Right cardiac atrium (tissue), 5 donors: ENCODE data around the gene PCBP3. TPM values are rescaled to one million over a fixed set of nuclear protein-coding genes. Genes with fewer than 3 reads are reported as not detected.
"Not testable (repeated sequence)": the region's sequence is repeated elsewhere in the genome, so short reads cannot be mapped to it uniquely, and the experiment has no call there.

Experiments used
- ATAC-seq, 2 donors: fragments of 200-7000 bp; cut with Tn5 transposase; one replicate each; pipeline versions ENCODE4 v1.8.0 to v1.9.1; 2020; ENCODE audit warnings: moderate library complexity in 2 of 2, mild to moderate bottlenecking in 1 of 2
- DNase-seq, 3 donors: peaks; one replicate each; pipeline ENCODE4 v3.0.0-alpha.2; 2020
- H3K27ac ChIP-seq: one replicate; pipeline ENCODE4 v1.5.1; 2013; ENCODE audit warnings: mild to moderate bottlenecking, low read length, control low read depth, moderate library complexity
- H3K27me3 ChIP-seq: one replicate; pipeline ENCODE4 v1.6.1; 2013; ENCODE audit not compliant: control insufficient read depth, insufficient read depth
- H3K4me1 ChIP-seq: one replicate; pipeline ENCODE4 v1.6.1; 2013; ENCODE audit warnings: low read length; ENCODE audit not compliant: control insufficient read depth, insufficient read depth
- H3K4me3 ChIP-seq: one replicate; pipeline ENCODE4 v1.5.1; 2013; ENCODE audit warnings: low read length, control low read depth
- H3K9me3 ChIP-seq: one replicate; pipeline ENCODE4 v1.6.1; 2013; ENCODE audit warnings: low read length; ENCODE audit not compliant: control insufficient read depth
- WGBS: extraction: QIAGEN DNeasy Blood & Tissue Kit; methylation state at CpG from one replicate; pipeline ENCODE4 v1.1.7; 2013; 5-methylcytosine and 5-hydroxymethylcytosine counted together
- intact Hi-C, 4 donors: fragments of 100-400 bp; cut with DNase I; formaldehyde crosslinking; loops; one replicate each; pipeline versions ENCODE4 v1.11.0 to v1.14.0; 2022 to 2023
- polyA plus RNA-seq: library from polyadenylated mRNA; stranded (reverse); fragments of 200-250 nt; gene quantifications from one replicate; pipeline ENCODE4 v1.2.3, GENCODE V29; 2013
- total RNA-seq, 4 donors: library from RNA; stranded (reverse); fragmentation: NEBNext Ultra II Directional; extraction: Animal tissue kit (Norgen Biotek cat#: 25700); gene quantifications; one replicate each; pipeline ENCODE4 v1.2.1, GENCODE V29; 2021
- donor health status: healthy with polysubstance abuse.
- donor health status: DM: no; HTN: yes; CAD: no.
- donor health status: DM: no; HTN: no; CAD: no.
- donor health status: DM: no; HTN: yes; CAD: no; lungs with severe emphysema.
- donor health status: DM: yes; HTN: yes; CAD: no.

The PCBP3 gene
- total and polyA plus RNA-seq, 5 donors = 1.2 to 4.9 (median 3.4) TPM

- Histone ChIP-seq H3K9me3 (no peaks in the 10 kb centered on the region), H3K27ac (no peak overlapping the region), H3K4me3 (no peak overlapping the region), H3K4me1 (no peaks in the 10 kb centered on the region), H3K27me3 (no peaks in the 10 kb centered on the region)
- ATAC-seq (no peak), DNase-seq (no peak)
- intact Hi-C loops = no loop called here
- 80% methylated on average over 5 of the region's 5 CpGs for WGBS
Observed at GRCh38 chr21:45602106-45602505, 41.4 kb upstream of the PCBP3 start.

GRCh38 chr21:45603481-45603880 lies 40.0 kb upstream of the PCBP3 start:
- no peak overlapping the region for H3K27ac ChIP-seq
- no peaks in the 10 kb centered on the region for H3K4me1 ChIP-seq
- no peaks in the 10 kb centered on the region for H3K27me3 ChIP-seq
- DNase-seq = no peak
- no peak overlapping the region for H3K4me3 ChIP-seq
- no peak for ATAC-seq
- H3K9me3 ChIP-seq = no peaks in the 10 kb centered on the region
- intact Hi-C loops = no loop called here

- intact Hi-C loops, H3K27ac ChIP-seq, H3K4me3 ChIP-seq, H3K9me3 ChIP-seq, ATAC-seq, H3K27me3 ChIP-seq, H3K4me1 ChIP-seq, DNase-seq: not testable (repeated sequence)
- WGBS = 94% methylated on average over 7 of the region's 8 CpGs
Observed at GRCh38 chr21:45604681-45605080, 38.8 kb upstream of the PCBP3 start.

- intact Hi-C loops = no loop called here
- Histone ChIP-seq H3K27ac (no peak overlapping the region), H3K4me1 (no peaks in the 10 kb centered on the region), H3K9me3 (no peaks in the 10 kb centered on the region), H3K27me3 (no peaks in the 10 kb centered on the region), H3K4me3 (no peak overlapping the region)
- no peak for ATAC-seq
- 65% methylated on average over 23 of the region's 23 CpGs for WGBS
- no peak for DNase-seq
Observed at GRCh38 chr21:45607021-45607908, 36.3 kb upstream of the PCBP3 start.

- ATAC-seq (no peak), DNase-seq (no peak)
- 88% methylated on average over 20 of the region's 20 CpGs for WGBS
- H3K4me1 ChIP-seq = no peaks in the 10 kb centered on the region
- no peaks in the 10 kb centered on the region for H3K9me3 ChIP-seq
- no peak overlapping the region for H3K4me3 ChIP-seq
- H3K27ac ChIP-seq = no peak overlapping the region
- no peaks in the 10 kb centered on the region for H3K27me3 ChIP-seq
- intact Hi-C loops = no loop called here
Observed at GRCh38 chr21:45607909-45608295, 35.6 kb upstream of the PCBP3 start.

- DNase-seq, H3K27me3 ChIP-seq, H3K4me1 ChIP-seq, H3K27ac ChIP-seq, H3K9me3 ChIP-seq, intact Hi-C loops, ATAC-seq, H3K4me3 ChIP-seq: not testable (repeated sequence)
- WGBS = 72% methylated on average over 14 of the region's 15 CpGs
Observed at GRCh38 chr21:45608747-45609470, 34.6 kb upstream of the PCBP3 start.

- intact Hi-C loops, H3K27ac ChIP-seq, H3K9me3 ChIP-seq, DNase-seq, H3K4me1 ChIP-seq, H3K4me3 ChIP-seq, H3K27me3 ChIP-seq, ATAC-seq: not testable (repeated sequence)
- 85% methylated on average over 6 of the region's 6 CpGs for WGBS
Observed at GRCh38 chr21:45609616-45610015, 33.9 kb upstream of the PCBP3 start.

- H3K27me3 ChIP-seq = no peaks in the 10 kb centered on the region
- no peak overlapping the region for H3K27ac ChIP-seq
- ATAC-seq (no peak), DNase-seq (no peak)
- no peaks in the 10 kb centered on the region for H3K4me1 ChIP-seq
- H3K4me3 ChIP-seq = no peak overlapping the region
- H3K9me3 ChIP-seq = no peaks in the 10 kb centered on the region
- 91% methylated on average over 12 of the region's 12 CpGs for WGBS
- intact Hi-C loops = no loop called here
Observed at GRCh38 chr21:45611296-45611695, 32.2 kb upstream of the PCBP3 start.

- Histone ChIP-seq H3K27me3 (no peaks in the 10 kb centered on the region), H3K4me3 (no peak overlapping the region), H3K4me1 (no peaks in the 10 kb centered on the region), H3K27ac (no peak overlapping the region), H3K9me3 (no peaks in the 10 kb centered on the region)
- ATAC-seq = no peak
- WGBS = 61% methylated on average over 25 of the region's 25 CpGs
- intact Hi-C loops = no loop called here
- peak in 1 of 3 donors; percentile 48 for DNase-seq
Observed at GRCh38 chr21:45611939-45612664, 31.4 kb upstream of the PCBP3 start.

- H3K9me3 ChIP-seq, H3K4me1 ChIP-seq, intact Hi-C loops, ATAC-seq, H3K27ac ChIP-seq, H3K27me3 ChIP-seq, DNase-seq, H3K4me3 ChIP-seq: not testable (repeated sequence)
- 88% methylated on average over 5 of the region's 7 CpGs for WGBS
Observed at GRCh38 chr21:45612665-45613019, 30.9 kb upstream of the PCBP3 start.

- H3K4me3 ChIP-seq = no peak overlapping the region
- no peaks in the 10 kb centered on the region for H3K9me3 ChIP-seq
- H3K27me3 ChIP-seq = no peaks in the 10 kb centered on the region
- peak in 1 of 2 donors; percentile 26 for ATAC-seq
- intact Hi-C loops = no loop called here
- H3K4me1 ChIP-seq = no peaks in the 10 kb centered on the region
- H3K27ac ChIP-seq = no peak overlapping the region
- DNase-seq = no peak
- WGBS = 85% methylated on average over 6 of the region's 6 CpGs
Observed at GRCh38 chr21:45613396-45613795, 30.1 kb upstream of the PCBP3 start.
